ENCODE results near the gene PTTG1IP. TPM values are rescaled to one million over a fixed set of nuclear protein-coding genes. Genes with fewer than 3 reads are reported as not detected.

The PTTG1IP gene
- total RNA-seq, 4 donors from 2014 or later: 217 to 419 (median 313) TPM

- TF ChIP-seq POLR2A (IDR thresholded peaks at IDR 0.05) (no peak), CTCF (IDR thresholded peaks at IDR 0.05) (no peak), POLR2AphosphoS5 (IDR thresholded peaks at IDR 0.05) (no peak), EP300 (IDR thresholded peaks at IDR 0.05) (no peak)
- Histone ChIP-seq H3K36me3 (no peaks in the 10 kb centered on the region), H3K4me3 (no peak overlapping the region), H3K9me3 (no peaks in the 10 kb centered on the region), H3K27me3 (no peaks in the 10 kb centered on the region), H3K27ac (no peak overlapping the region), H3K4me1 (peaks cover 0 to 6% (median 2%) of the 10 kb centered on the region in 3 donors)
- WGBS, 2 donors (ENCODE audit: low coverage in 1 of 2): 86 to 88% methylated on average over 8 to 27 of the region's 30 CpGs
- no peak for ATAC-seq
Measured at GRCh38 chr21:44902268-44903049, 29.0 kb upstream of the PTTG1IP start.

GRCh38 chr21:44901391-44902074 lies 28.0 kb upstream of the PTTG1IP start:
- H3K9me3 ChIP-seq: no peaks in the 10 kb centered on the region
- TF ChIP-seq POLR2AphosphoS5 (IDR thresholded peaks at IDR 0.05) (no peak), EP300 (IDR thresholded peaks at IDR 0.05) (no peak), POLR2A (IDR thresholded peaks at IDR 0.05) (no peak), CTCF (IDR thresholded peaks at IDR 0.05) (no peak)
- ATAC-seq: no peak
- no peaks in the 10 kb centered on the region for H3K4me1 ChIP-seq
- no peak overlapping the region for H3K4me3 ChIP-seq
- no peak overlapping the region for H3K27ac ChIP-seq
- 83 to 100% methylated on average over 3 to 12 of the region's 27 CpGs for WGBS, 2 donors (ENCODE audit: low coverage in 1 of 2)
- no peaks in the 10 kb centered on the region for H3K36me3 ChIP-seq
- no peaks in the 10 kb centered on the region for H3K27me3 ChIP-seq

GRCh38 chr21:44900559-44901251 lies 27.2 kb upstream of the PTTG1IP start:
- Histone ChIP-seq H3K27me3 (no peaks in the 10 kb centered on the region), H3K27ac (no peak overlapping the region), H3K36me3 (no peaks in the 10 kb centered on the region), H3K4me1 (no peaks in the 10 kb centered on the region), H3K4me3 (no peak overlapping the region), H3K9me3 (no peaks in the 10 kb centered on the region)
- TF ChIP-seq POLR2AphosphoS5 (IDR thresholded peaks at IDR 0.05) (no peak), EP300 (IDR thresholded peaks at IDR 0.05) (no peak), POLR2A (IDR thresholded peaks at IDR 0.05) (no peak), CTCF (IDR thresholded peaks at IDR 0.05) (no peak)
- 77% methylated on average over 12 of the region's 28 CpGs; no CpG with 5 or more reads in 1 of the 2 donors for WGBS, 2 donors (ENCODE audit: low coverage in 1 of 2)
- ATAC-seq: no peak

- Histone ChIP-seq H3K36me3 (no peaks in the 10 kb centered on the region), H3K27me3 (no peaks in the 10 kb centered on the region), H3K4me3 (no peak overlapping the region), H3K9me3 (no peaks in the 10 kb centered on the region), H3K27ac (no peak overlapping the region), H3K4me1 (no peaks in the 10 kb centered on the region)
- ATAC-seq: no peak
- TF ChIP-seq POLR2A (IDR thresholded peaks at IDR 0.05) (no peak), EP300 (IDR thresholded peaks at IDR 0.05) (no peak), CTCF (IDR thresholded peaks at IDR 0.05) (no peak), POLR2AphosphoS5 (IDR thresholded peaks at IDR 0.05) (no peak)
- 70% methylated on average over 2 of the region's 37 CpGs; no CpG with 5 or more reads in 1 of the 2 donors for WGBS, 2 donors (ENCODE audit: low coverage in 1 of 2)
Measured at GRCh38 chr21:44899768-44900558, 26.5 kb upstream of the PTTG1IP start.
